GM21528 (cell line): ENCODE measurements around the gene CHL1.

Experiments
- ATAC-seq: cut with Tn5 transposase; IDR thresholded peaks from one replicate; pipeline ENCODE4 v1.9.1; 2021; ENCODE audit warnings: mild to moderate bottlenecking, moderate library complexity; ENCODE audit not compliant: unreplicated experiment, low FRiP score

CHL1 gene

GRCh38 chr3:325495-325894 lies 128.9 kb downstream of the CHL1 start:
- ATAC-seq = no peak

GRCh38 chr3:330494-331115 lies 134.0 kb downstream of the CHL1 start:
- no peak for ATAC-seq

- no peak for ATAC-seq
These were observed 135.3 kb downstream of the CHL1 start for GRCh38 chr3:331881-332280.

- ATAC-seq = no peak
These were observed 136.1 kb downstream of the CHL1 start for GRCh38 chr3:332701-333100.

- ATAC-seq = no peak
These were observed 138.7 kb downstream of the CHL1 start for GRCh38 chr3:335240-335639.

- no peak for ATAC-seq
These were observed 142.8 kb downstream of the CHL1 start for GRCh38 chr3:339351-339750.

GRCh38 chr3:341998-342397 lies 145.4 kb downstream of the CHL1 start:
- no peak for ATAC-seq

- ATAC-seq = no peak
These were observed 149.6 kb downstream of the CHL1 start for GRCh38 chr3:346186-346585.

- no peak for ATAC-seq
These were observed 151.0 kb downstream of the CHL1 start for GRCh38 chr3:347581-347980.

GRCh38 chr3:350871-351371 lies 154.4 kb downstream of the CHL1 start:
- no peak for ATAC-seq

- ATAC-seq = no peak
These were observed 156.0 kb downstream of the CHL1 start for GRCh38 chr3:352599-352998.

- no peak for ATAC-seq
These were observed 156.7 kb downstream of the CHL1 start for GRCh38 chr3:353191-353739.

GRCh38 chr3:354432-354831 lies 157.9 kb downstream of the CHL1 start:
- ATAC-seq = peak; percentile 84

GRCh38 chr3:355622-356021 lies 159.1 kb downstream of the CHL1 start:
- ATAC-seq = no peak

GRCh38 chr3:356952-357351 lies 160.4 kb downstream of the CHL1 start:
- no peak for ATAC-seq

- no peak for ATAC-seq
These were observed 163.1 kb downstream of the CHL1 start for GRCh38 chr3:359672-360071.

GRCh38 chr3:362681-363338 lies 166.2 kb downstream of the CHL1 start:
- no peak for ATAC-seq

- ATAC-seq = no peak
These were observed 167.7 kb downstream of the CHL1 start for GRCh38 chr3:364287-364686.

GRCh38 chr3:365268-365667 lies 168.7 kb downstream of the CHL1 start:
- peak; percentile 60 for ATAC-seq

GRCh38 chr3:366253-366652 lies 169.7 kb downstream of the CHL1 start:
- ATAC-seq = peak; percentile 46

- ATAC-seq = no peak
These were observed 176.7 kb downstream of the CHL1 start for GRCh38 chr3:373193-373779.

- ATAC-seq = no peak
These were observed 177.9 kb downstream of the CHL1 start for GRCh38 chr3:374459-374858.
